ENCODE measurements around the gene TNS1. TPM values are rescaled to one million over a fixed set of nuclear protein-coding genes. Genes with fewer than 3 reads are reported as not detected.

TNS1 gene
- total RNA-seq, 1 experiment from 2014 or later, result 3.4 TPM

- H3K9me3 ChIP-seq (ENCODE audit: control insufficient read depth, low read depth, low read length), result no peaks in the 10 kb centered on the region
- H2BK120ac ChIP-seq (ENCODE audit: low read depth, low read length, poor library complexity, severe bottlenecking), result no peak overlapping the region
- H3K27me3 ChIP-seq (ENCODE audit: insufficient read depth, low read length), result no peaks in the 10 kb centered on the region
- Mint-ChIP-seq H3K27ac (peak overlapping the region in 1 of 3 experiments; percentile 28; a peak in 1 of 7 replicates), H3K27me3 (ENCODE audit: low read depth) (peaks cover 23% of the 10 kb centered on the region), H3K36me3 (ENCODE audit: insufficient read depth in 1 of 3, low read depth in 3 of 3) (peaks cover 0 to 8% (median 7%) of the 10 kb centered on the region in 3 experiments; a peak in 5 of 7 replicates), H3K4me3 (no peak overlapping the region), H3K4me1 (peaks cover 22 to 27% of the 10 kb centered on the region in 2 experiments), H3K9me3 (no peaks in the 10 kb centered on the region; a peak in 1 of 5 replicates)
- no peaks in the 10 kb centered on the region for H3K23me2 ChIP-seq (ENCODE audit: insufficient read length, low read depth, low read length, poor library complexity, severe bottlenecking)
- H3K14ac ChIP-seq (ENCODE audit: insufficient read depth, low read length), result no peak overlapping the region
- H2BK5ac ChIP-seq (ENCODE audit: insufficient read length, low read length), result no peak overlapping the region
- no peak overlapping the region for H2BK12ac ChIP-seq (ENCODE audit: insufficient read length, low read depth, low read length)
- H4K8ac ChIP-seq (replicated peaks; ENCODE audit: insufficient read length, low read depth, low read length), result no peak overlapping the region
- no peak overlapping the region for H3K27ac ChIP-seq (ENCODE audit: insufficient read length, low read depth, low read length)
- TF ChIP-seq CTCF (conservative IDR thresholded peaks at IDR 0.05), result no peak
- WGBS (ENCODE audit: extremely low coverage, insufficient read length, low lambda C conversion rate), result no CpG with 5 or more reads among the region's 3 CpGs
- no peaks in the 10 kb centered on the region for H4K20me1 ChIP-seq (ENCODE audit: control insufficient read depth, insufficient read depth, insufficient read length)
- H3T11ph ChIP-seq (ENCODE audit: low read length), result no peak overlapping the region
- no peak for DNase-seq
- H2BK15ac ChIP-seq (ENCODE audit: low read depth, low read length), result no peak overlapping the region
- H2BK20ac ChIP-seq (ENCODE audit: low read depth, low read length, poor library complexity, severe bottlenecking), result no peak overlapping the region
- H2AFZ ChIP-seq (ENCODE audit: low read length), result no peak overlapping the region
- H3K18ac ChIP-seq (ENCODE audit: insufficient read length, low read depth, low read length), result no peak overlapping the region
- H3K9ac ChIP-seq (ENCODE audit: extremely low read depth, insufficient read length, low read length), result no peak overlapping the region
- H2AK5ac ChIP-seq (ENCODE audit: insufficient read length, low read length), result no peak overlapping the region
- H3K23ac ChIP-seq (ENCODE audit: insufficient read length, low read depth, low read length), result no peak overlapping the region
- no peak overlapping the region for H4K5ac ChIP-seq (ENCODE audit: insufficient read length, low read depth, low read length)
- no peak overlapping the region for H4K91ac ChIP-seq (ENCODE audit: insufficient read length, low read depth, low read length)
- no peak overlapping the region for H3K4ac ChIP-seq (ENCODE audit: low read depth, low read length)
- H3K79me2 ChIP-seq (ENCODE audit: insufficient read depth, low read length), result no peaks in the 10 kb centered on the region
- H3K4me2 ChIP-seq (ENCODE audit: insufficient read depth, insufficient read length, low read length), result no peak overlapping the region
- no peaks in the 10 kb centered on the region for H3K4me1 ChIP-seq (ENCODE audit: insufficient read depth, low read length)
- H3K79me1 ChIP-seq (ENCODE audit: insufficient read depth, low read depth, low read length, poor library complexity, severe bottlenecking), result no peaks in the 10 kb centered on the region
- H3K56ac ChIP-seq (ENCODE audit: insufficient read length, low read depth, low read length), result no peak overlapping the region
Observed at GRCh38 chr2:217834057-217834620, 168.7 kb downstream of the TNS1 start.
